Astrocyte (in vitro differentiated cells and primary cell): ENCODE data around the gene CCDC158.

Experiments used
- CTCF ChIP-seq: IDR thresholded peaks from 2 replicates; pipeline ENCODE4 v1.5.1; 2011; ENCODE audit warnings: low read depth, mild to moderate bottlenecking, inconsistent platforms, low read length, moderate library complexity; ENCODE audit not compliant: insufficient read depth
- EZH2 ChIP-seq: IDR thresholded peaks from 2 replicates; pipeline ENCODE4 v1.6.1; 2012; ENCODE audit warnings: mild to moderate bottlenecking, low read length, inconsistent platforms; ENCODE audit not compliant: insufficient read depth

GRCh38 chr4:76296286-76296820 lies 124.6 kb downstream of the CCDC158 start:
- TF ChIP-seq CTCF = no peak
- no peak for TF ChIP-seq EZH2
